Effector memory CD8-positive, alpha-beta T cell (primary cell): ENCODE results near the gene DUOX1.
"Not testable (repeated sequence)": the region's sequence is repeated elsewhere in the genome, so short reads cannot be mapped to it uniquely, and the experiment has no call there.

ENCODE experiments used
- ATAC-seq: fragments of 150-1000 bp; cut with Tn5 transposase; replicated peaks from 2 replicates; pipeline ENCODE4 v1.10.0; 2021; ENCODE audit warnings: mild to moderate bottlenecking, moderate library complexity
- DNase-seq, 3 experiments: peaks; one replicate each; pipeline ENCODE4 v3.0.0; 2021
- H3K27ac Mint-ChIP-seq, 2 donors: one replicate each; pipeline ENCODE4 v1.8.0; 2022; ENCODE audit warnings: mild to moderate bottlenecking in 2 of 2, mixed read lengths in 2 of 2, moderate library complexity in 2 of 2
- H3K27me3 Mint-ChIP-seq, 2 donors: one replicate each; pipeline ENCODE4 v1.8.0; 2022; ENCODE audit warnings: mixed read lengths in 2 of 2
- H3K36me3 Mint-ChIP-seq: one replicate; pipeline ENCODE4 v1.8.0; 2022; ENCODE audit warnings: mild to moderate bottlenecking, moderate library complexity, mixed read lengths; ENCODE audit not compliant: insufficient read depth
- H3K4me1 Mint-ChIP-seq, 2 donors: one replicate each; pipeline ENCODE4 v1.8.0; 2022; ENCODE audit warnings: low read depth in 2 of 2, mixed read lengths in 2 of 2
- H3K4me3 Mint-ChIP-seq, 2 donors: one replicate each; pipeline ENCODE4 v1.8.0; 2022; ENCODE audit warnings: mild to moderate bottlenecking in 2 of 2, mixed read lengths in 2 of 2, moderate library complexity in 2 of 2
- H3K9me3 Mint-ChIP-seq, 2 donors: one replicate each; pipeline ENCODE4 v1.8.0; 2022; ENCODE audit warnings: mixed read lengths in 2 of 2

DUOX1 gene

GRCh38 chr15:45095661-45096060 is 34.1 kb upstream of the DUOX1 start:
- H3K27me3 Mint-ChIP-seq, result peaks cover 32 to 42% of the 10 kb centered on the region in 2 donors

GRCh38 chr15:45097466-45097865 is 32.3 kb upstream of the DUOX1 start:
- H3K9me3 Mint-ChIP-seq, result no peaks in the 10 kb centered on the region
- no peak overlapping the region for H3K4me3 Mint-ChIP-seq
- ATAC-seq (no peak), DNase-seq (no peak)
- no peaks in the 10 kb centered on the region for H3K4me1 Mint-ChIP-seq
- H3K36me3 Mint-ChIP-seq, result no peaks in the 10 kb centered on the region
- H3K27me3 Mint-ChIP-seq, result peaks cover 25 to 42% of the 10 kb centered on the region in 2 donors
- no peak overlapping the region for H3K27ac Mint-ChIP-seq

More at GRCh38 chr15:45095661-45096060, 34.1 kb upstream of the DUOX1 start:
- DNase-seq (no peak), ATAC-seq (no peak)
- no peaks in the 10 kb centered on the region for H3K4me1 Mint-ChIP-seq
- no peaks in the 10 kb centered on the region for H3K36me3 Mint-ChIP-seq
- H3K4me3 Mint-ChIP-seq, result no peak overlapping the region
- H3K27ac Mint-ChIP-seq, result no peak overlapping the region
- no peaks in the 10 kb centered on the region for H3K9me3 Mint-ChIP-seq

GRCh38 chr15:45099549-45100165 is 30.1 kb upstream of the DUOX1 start:
- H3K36me3 Mint-ChIP-seq, result no peaks in the 10 kb centered on the region

DNA sequence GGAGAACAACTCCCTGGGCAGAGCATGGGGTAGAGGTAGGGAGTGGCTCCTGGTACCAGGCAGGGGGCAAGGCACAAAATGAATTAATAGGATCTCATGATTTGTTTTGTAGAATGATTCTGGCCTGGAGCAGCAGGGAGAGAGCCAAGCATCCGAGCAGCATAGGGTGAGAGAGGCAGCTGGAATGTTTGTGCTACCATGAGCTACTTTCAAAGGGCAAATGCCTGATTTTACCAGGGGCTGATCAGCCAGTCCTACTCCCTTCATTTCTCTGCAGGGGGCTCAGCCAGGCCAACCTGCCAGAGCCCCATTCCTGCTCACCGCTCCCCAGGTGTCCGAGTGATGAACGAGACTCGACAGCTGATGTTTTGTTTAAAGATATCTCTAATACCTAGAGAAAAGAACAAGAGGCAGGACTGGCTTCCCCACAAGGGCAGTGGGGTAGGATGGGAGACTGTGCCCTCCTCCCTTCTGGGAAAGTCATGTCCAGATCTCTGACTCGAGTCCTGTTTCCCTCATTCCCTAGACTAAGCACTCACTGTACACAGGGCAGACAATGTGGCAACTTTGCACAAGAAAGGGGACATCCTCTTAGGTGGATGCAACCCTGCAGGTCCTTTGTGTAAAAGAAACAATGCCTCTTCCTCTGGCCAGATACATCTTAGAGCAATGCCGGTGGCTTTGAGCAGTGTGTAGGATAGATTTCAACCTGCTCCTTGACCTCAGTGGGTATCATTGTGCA is 28.7 kb upstream of the DUOX1 start:
- Mint-ChIP-seq H3K27ac (no peak overlapping the region), H3K4me1 (no peaks in the 10 kb centered on the region), H3K27me3 (peaks cover 40 to 70% of the 10 kb centered on the region in 2 donors), H3K4me3 (no peak overlapping the region), H3K9me3 (no peaks in the 10 kb centered on the region), H3K36me3 (no peaks in the 10 kb centered on the region)
- DNase-seq (no peak), ATAC-seq (no peak)

More at GRCh38 chr15:45099549-45100165, 30.1 kb upstream of the DUOX1 start:
- H3K27ac Mint-ChIP-seq, result no peak overlapping the region
- no peak overlapping the region for H3K4me3 Mint-ChIP-seq
- DNase-seq (no peak), ATAC-seq (no peak)
- H3K27me3 Mint-ChIP-seq, result peaks cover 37 to 56% of the 10 kb centered on the region in 2 donors
- H3K9me3 Mint-ChIP-seq, result no peaks in the 10 kb centered on the region
- H3K4me1 Mint-ChIP-seq, result no peaks in the 10 kb centered on the region

GRCh38 chr15:45101749-45102148 is 28.0 kb upstream of the DUOX1 start:
- DNase-seq, result no peak

GRCh38 chr15:45102226-45102625 is 27.6 kb upstream of the DUOX1 start:
- no peaks in the 10 kb centered on the region for H3K4me1 Mint-ChIP-seq
- DNase-seq (no peak), ATAC-seq (no peak)
- H3K9me3 Mint-ChIP-seq, result no peaks in the 10 kb centered on the region
- H3K4me3 Mint-ChIP-seq, result no peak overlapping the region
- H3K27ac Mint-ChIP-seq, result no peak overlapping the region
- H3K27me3 Mint-ChIP-seq, result peaks cover 50 to 81% of the 10 kb centered on the region in 2 donors
- H3K36me3 Mint-ChIP-seq, result no peaks in the 10 kb centered on the region

More at GRCh38 chr15:45101749-45102148, 28.0 kb upstream of the DUOX1 start:
- no peaks in the 10 kb centered on the region for H3K36me3 Mint-ChIP-seq
- no peak for ATAC-seq
- H3K4me1 Mint-ChIP-seq, result no peaks in the 10 kb centered on the region
- no peak overlapping the region for H3K27ac Mint-ChIP-seq
- H3K9me3 Mint-ChIP-seq, result no peaks in the 10 kb centered on the region
- no peak overlapping the region for H3K4me3 Mint-ChIP-seq
- peaks cover 47 to 77% of the 10 kb centered on the region in 2 donors for H3K27me3 Mint-ChIP-seq

GRCh38 chr15:45104170-45104569 is 25.6 kb upstream of the DUOX1 start:
- peaks cover 58 to 98% of the 10 kb centered on the region in 2 donors for H3K27me3 Mint-ChIP-seq
- not testable (repeated sequence) for ATAC-seq, H3K27ac Mint-ChIP-seq, H3K4me3 Mint-ChIP-seq, H3K36me3 Mint-ChIP-seq, H3K9me3 Mint-ChIP-seq, H3K4me1 Mint-ChIP-seq, DNase-seq

- ATAC-seq, result no peak
- Mint-ChIP-seq H3K27ac (no peak overlapping the region), H3K9me3 (no peaks in the 10 kb centered on the region), H3K4me1 (no peaks in the 10 kb centered on the region), H3K4me3 (no peak overlapping the region), H3K27me3 (peaks cover 62 to 98% of the 10 kb centered on the region in 2 donors), H3K36me3 (no peaks in the 10 kb centered on the region)
- no peak for DNase-seq
Measured at GRCh38 chr15:45105586-45105985, 24.2 kb upstream of the DUOX1 start.

GRCh38 chr15:45106002-45106790 is 23.6 kb upstream of the DUOX1 start:
- Mint-ChIP-seq H3K27ac (no peak overlapping the region), H3K36me3 (no peaks in the 10 kb centered on the region), H3K4me3 (no peak overlapping the region), H3K27me3 (peaks cover 59 to 94% of the 10 kb centered on the region in 2 donors), H3K4me1 (no peaks in the 10 kb centered on the region), H3K9me3 (no peaks in the 10 kb centered on the region)
- ATAC-seq, result no peak
- DNase-seq, result no peak

GRCh38 chr15:45107941-45108630 is 21.7 kb upstream of the DUOX1 start:
- Mint-ChIP-seq H3K27me3 (peaks cover 65 to 92% of the 10 kb centered on the region in 2 donors), H3K27ac (no peak overlapping the region), H3K4me1 (peaks cover 0 to 12% of the 10 kb centered on the region in 2 donors), H3K36me3 (no peaks in the 10 kb centered on the region), H3K4me3 (no peak overlapping the region), H3K9me3 (no peaks in the 10 kb centered on the region)
- ATAC-seq, result no peak
- DNase-seq, result no peak

- H3K27me3 Mint-ChIP-seq, result peaks cover 72 to 92% of the 10 kb centered on the region in 2 donors
- no peak for ATAC-seq
- H3K4me3 Mint-ChIP-seq, result peak overlapping the region in 1 of 2 donors; percentile 17
- DNase-seq, result no peak
- no peak overlapping the region for H3K27ac Mint-ChIP-seq
- H3K9me3 Mint-ChIP-seq, result no peaks in the 10 kb centered on the region
- H3K4me1 Mint-ChIP-seq, result peaks cover 4 to 24% of the 10 kb centered on the region in 2 donors
- H3K36me3 Mint-ChIP-seq, result peaks cover 2% of the 10 kb centered on the region
Measured at GRCh38 chr15:45110256-45110820, 19.5 kb upstream of the DUOX1 start.

DNA sequence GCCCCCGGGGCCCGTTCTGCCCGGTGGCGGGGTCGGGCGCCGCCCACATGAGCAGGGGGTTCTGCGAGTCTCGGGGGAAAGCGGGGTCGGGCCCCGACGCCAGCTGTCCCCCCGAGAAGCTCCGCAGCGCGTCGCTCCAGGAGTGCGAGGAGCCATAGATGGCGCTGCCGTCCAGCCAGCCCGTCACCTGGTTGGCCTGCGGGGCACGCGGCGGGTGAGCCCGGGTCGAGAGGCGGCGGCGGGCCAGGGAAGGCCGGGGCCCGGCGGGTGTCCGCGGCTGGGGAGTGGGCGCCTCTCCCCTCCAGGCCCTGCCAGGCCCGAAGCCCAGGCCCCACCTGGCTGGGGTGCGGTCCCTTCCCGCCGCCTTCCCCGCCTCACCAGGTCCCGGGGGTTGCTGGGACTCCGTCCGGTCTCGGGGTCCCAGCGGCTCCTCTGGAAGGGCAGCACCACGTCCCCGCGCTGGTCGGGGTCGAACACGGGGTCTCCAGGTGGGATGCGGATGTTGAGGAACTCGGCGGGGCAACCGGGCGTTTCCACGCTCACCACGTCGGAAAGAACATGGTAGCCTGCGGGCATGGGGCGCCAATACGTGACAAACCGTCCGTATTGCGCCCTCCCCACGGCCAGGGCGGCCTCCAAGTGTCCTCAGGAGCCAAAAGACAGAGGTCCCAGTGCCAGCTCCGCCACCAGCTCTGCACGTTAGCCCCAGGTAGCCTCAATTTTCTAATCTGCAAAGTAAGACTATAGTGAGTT is 18.2 kb upstream of the DUOX1 start:
- Mint-ChIP-seq H3K27me3 (peaks cover 76 to 92% of the 10 kb centered on the region in 2 donors), H3K4me1 (peaks cover 4 to 28% of the 10 kb centered on the region in 2 donors), H3K36me3 (peaks cover 2% of the 10 kb centered on the region)

More for the DNA sequence above, 18.2 kb upstream of the DUOX1 start:
- ATAC-seq (no peak), DNase-seq (no peak)
- Mint-ChIP-seq H3K27ac (no peak overlapping the region), H3K4me3 (peak overlapping the region in 1 of 2 donors; percentile 53), H3K9me3 (no peaks in the 10 kb centered on the region)
